GM21515 (cell line): ENCODE data around the gene SBNO1.
"Not testable (repeated sequence)": the region's sequence is repeated elsewhere in the genome, so short reads cannot be mapped to it uniquely, and the experiment has no call there.

Experiments
- ATAC-seq: cut with Tn5 transposase; IDR thresholded peaks from one replicate; pipeline ENCODE4 v1.9.1; 2021; ENCODE audit not compliant: unreplicated experiment

SBNO1 gene

GRCh38 chr12:123252365-123252764, 112.3 kb downstream of the SBNO1 start:
- not testable (repeated sequence) for ATAC-seq

- no peak for ATAC-seq
Measured at GRCh38 chr12:123251403-123252076, 113.1 kb downstream of the SBNO1 start.

- no peak for ATAC-seq
Measured at GRCh38 chr12:123250471-123251383, 113.9 kb downstream of the SBNO1 start.

- ATAC-seq: not testable (repeated sequence)
Measured at GRCh38 chr12:123248996-123249741, 115.5 kb downstream of the SBNO1 start.

GRCh38 chr12:123248129-123248528, 116.5 kb downstream of the SBNO1 start:
- ATAC-seq: not testable (repeated sequence)

GRCh38 chr12:123245678-123246077, 119.0 kb downstream of the SBNO1 start:
- no peak for ATAC-seq

GRCh38 chr12:123243671-123244262, 120.9 kb downstream of the SBNO1 start:
- no peak for ATAC-seq

- no peak for ATAC-seq
Measured at GRCh38 chr12:123242116-123242904, 122.3 kb downstream of the SBNO1 start.
